Measurements from ENCODE around the gene SNPH.

The SNPH gene

GRCh38 chr20:1265226-1265915, 723 bp upstream of the SNPH start:
- DNase-seq = no peak

GRCh38 chr20:1265916-1266166, 253 bp upstream of the SNPH start:
- DNase-seq = no peak

DNA sequence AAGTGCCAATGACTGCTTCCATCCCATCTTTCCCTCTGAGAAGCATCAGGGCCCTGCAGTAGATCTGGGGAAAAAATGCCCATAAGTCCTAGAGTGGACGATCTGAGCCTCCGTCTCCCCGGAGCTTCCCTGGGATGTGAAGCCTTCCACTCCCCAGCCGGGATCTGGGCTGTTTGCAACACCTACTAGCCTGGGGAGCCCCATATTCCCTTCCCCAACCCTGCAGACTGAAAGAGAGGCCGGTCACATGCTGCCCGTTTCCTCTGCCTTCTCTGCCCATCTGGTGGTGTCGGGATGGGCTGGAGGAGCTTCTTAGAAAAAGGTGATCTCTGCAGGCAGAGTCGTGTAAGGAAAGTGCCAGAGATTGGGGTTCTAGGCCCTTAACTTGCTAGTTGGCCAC, 1.1 kb downstream of the SNPH start:
- no peak for DNase-seq

DNA sequence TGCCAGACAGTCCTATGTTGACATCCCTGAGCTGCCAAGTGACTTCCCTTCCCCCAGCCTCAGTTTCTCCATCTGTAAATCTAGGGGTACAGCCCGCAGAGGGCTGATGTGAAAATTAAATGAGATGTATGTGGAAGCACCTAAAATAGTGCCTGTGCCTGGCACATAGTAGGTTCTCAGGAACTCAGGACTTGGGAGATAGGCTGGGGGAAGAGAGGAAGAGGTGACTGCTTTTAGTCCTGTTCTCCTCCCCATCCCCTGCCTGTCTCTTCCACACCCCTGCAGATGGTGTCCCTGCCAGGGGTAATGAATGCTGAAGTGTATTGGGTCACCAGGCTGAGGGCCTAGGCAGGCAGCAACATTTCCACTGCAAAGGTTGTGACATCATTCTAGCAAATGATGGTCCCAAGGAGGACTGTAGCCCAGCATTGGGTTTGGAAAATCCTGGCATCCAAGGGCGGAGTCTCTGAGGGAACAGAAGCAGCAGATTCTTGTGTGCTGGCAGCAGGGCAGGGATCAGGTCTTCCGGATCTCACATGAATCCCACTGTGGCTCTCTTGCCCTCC, 1.8 kb downstream of the SNPH start:
- DNase-seq = no peak

- no peak for DNase-seq
Observed at GRCh38 chr20:1269235-1269634, 3.1 kb downstream of the SNPH start.

- DNase-seq = no peak
Observed at GRCh38 chr20:1269850-1270249, 3.8 kb downstream of the SNPH start.

DNA sequence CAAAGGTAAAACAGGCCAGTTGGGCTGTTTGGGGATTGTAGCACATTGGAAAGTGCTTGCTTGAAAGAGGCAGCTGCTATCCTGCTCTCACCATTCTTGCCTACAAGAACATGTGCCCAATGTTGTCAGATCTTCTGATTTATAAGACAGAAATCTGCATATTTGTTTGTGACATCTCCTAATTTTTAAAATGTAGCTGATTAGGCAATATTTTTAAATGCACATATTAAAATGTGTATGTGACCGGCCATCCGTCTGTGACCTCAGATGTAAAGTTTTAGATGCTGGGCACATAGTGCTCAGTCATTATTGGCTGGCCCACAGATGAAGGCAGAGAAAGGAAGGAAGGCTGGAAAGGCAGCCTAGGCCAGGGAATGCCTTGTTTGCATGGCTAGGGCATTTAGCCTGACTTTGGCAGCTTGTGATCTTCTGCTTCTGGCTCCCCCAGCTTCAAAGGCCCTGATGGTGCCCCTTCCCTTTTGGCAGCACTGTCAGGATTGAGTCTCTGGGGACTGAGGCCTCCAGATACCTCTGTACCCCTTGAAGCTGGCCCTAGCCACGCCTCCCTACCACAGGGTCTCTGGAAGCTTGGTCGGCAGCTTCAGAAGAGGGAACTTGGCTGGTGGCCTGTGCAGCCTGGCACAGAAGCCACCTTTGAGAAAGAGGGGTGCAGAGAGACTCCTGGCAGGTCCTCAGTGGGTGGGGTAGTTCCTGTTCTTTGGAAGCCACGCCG, 6.4 kb downstream of the SNPH start:
- DNase-seq = no peak

GRCh38 chr20:1273366-1273765, 7.3 kb downstream of the SNPH start:
- no peak for DNase-seq

GRCh38 chr20:1274485-1275311, 8.6 kb downstream of the SNPH start:
- DNase-seq = peak; percentile 33

GRCh38 chr20:1275919-1276318, 9.8 kb downstream of the SNPH start:
- no peak for DNase-seq

- no peak for DNase-seq
Observed at GRCh38 chr20:1277529-1278322, 11.6 kb downstream of the SNPH start.

GRCh38 chr20:1278993-1279392, 12.9 kb downstream of the SNPH start:
- no peak for DNase-seq

GRCh38 chr20:1280195-1281102, 14.4 kb downstream of the SNPH start:
- no peak for DNase-seq

- peak; percentile 72 for DNase-seq
Observed at GRCh38 chr20:1281279-1282057, 15.4 kb downstream of the SNPH start.

DNA sequence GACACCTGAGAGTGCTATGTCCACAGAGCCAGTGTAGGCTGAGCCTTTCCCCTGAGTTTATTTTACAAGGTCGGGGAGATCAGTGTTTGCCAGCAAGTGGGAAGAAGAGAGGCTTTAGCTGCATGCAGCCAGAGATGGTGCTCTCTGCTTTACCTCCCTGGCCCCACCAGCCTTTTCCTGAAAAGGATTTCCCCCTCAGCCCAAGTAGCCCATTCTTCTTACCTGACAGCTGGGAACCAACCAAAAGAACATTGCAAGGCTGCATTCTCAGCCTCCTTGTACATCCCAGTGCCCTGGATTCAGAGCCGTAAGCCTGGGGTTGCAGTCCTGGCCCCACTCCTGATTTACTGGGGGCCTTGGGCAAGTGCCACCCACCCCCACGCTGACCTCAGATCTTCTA, 16.9 kb downstream of the SNPH start:
- DNase-seq = no peak

- DNase-seq = peak; percentile 83
Observed at GRCh38 chr20:1283522-1284510, 17.7 kb downstream of the SNPH start.

DNA sequence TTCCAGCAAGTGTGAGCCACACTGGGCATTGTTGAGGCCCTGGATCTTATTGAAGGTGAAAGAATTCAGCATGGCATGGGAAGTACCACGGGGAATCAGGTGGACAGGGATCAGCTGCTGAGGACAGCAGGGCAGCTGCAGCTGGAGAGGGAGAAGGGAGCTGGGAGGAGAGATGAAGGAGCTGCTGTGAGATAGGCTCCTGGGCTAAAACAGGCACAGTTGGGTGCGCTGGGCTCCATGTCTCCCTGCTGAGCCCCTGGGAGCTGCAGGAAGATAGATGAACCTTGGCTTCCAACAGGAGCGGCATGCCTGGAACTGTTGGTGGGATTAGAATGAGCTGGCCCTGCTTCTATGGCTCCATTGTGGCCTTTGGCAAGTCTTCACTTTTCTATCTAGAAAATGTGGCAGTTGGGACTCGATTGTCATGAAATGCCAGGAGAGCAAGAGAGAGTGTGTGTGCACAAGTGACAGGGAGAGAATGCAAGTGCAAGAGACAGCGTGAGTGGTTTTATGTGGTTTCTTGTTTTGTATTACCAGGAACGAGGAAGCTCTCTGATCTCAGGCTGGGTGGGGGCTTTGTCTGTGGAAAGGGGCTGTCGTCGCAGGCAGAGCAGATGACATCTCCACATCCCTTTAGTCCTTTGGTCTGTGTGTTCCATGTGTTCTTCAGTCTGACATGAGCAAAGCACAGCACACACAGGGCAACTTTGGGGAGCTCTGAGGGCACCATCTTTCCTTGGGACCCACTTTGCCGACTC, 20.4 kb downstream of the SNPH start:
- no peak for DNase-seq

- DNase-seq = no peak
Observed at GRCh38 chr20:1287306-1287705, 21.2 kb downstream of the SNPH start.
